Measurements from ENCODE around the gene DBNDD2. TPM values are rescaled to one million over a fixed set of nuclear protein-coding genes. Genes with fewer than 3 reads are reported as not detected.

DBNDD2 gene
- total RNA-seq, 2 experiments from 2014 or later: 8.1 to 10.0 TPM

DNA sequence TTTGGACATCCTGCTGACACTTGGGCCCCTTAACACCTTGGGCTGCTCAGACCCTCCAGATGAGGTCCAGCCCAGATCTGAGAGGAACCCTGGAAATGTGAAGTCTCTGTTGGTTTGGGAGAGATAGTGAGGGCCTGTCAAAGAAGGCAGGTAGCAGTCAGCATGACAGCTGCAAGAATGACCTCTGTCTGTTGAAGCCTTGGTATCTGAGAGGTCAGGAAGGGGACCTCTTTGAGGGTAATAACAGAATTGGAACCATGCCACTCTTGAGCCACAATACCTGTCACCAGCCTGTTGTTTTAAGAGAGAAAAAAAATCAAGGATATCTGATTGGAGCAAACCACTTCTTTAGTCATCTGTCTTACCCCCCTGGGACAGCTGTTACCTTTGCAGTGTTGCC, 41.0 kb upstream of the DBNDD2 start:
- Mint-ChIP-seq H3K9me3 (ENCODE audit: insufficient read depth) (no peaks in the 10 kb centered on the region), H3K4me1 (ENCODE audit: low read depth) (peaks cover 61% of the 10 kb centered on the region), H3K36me3 (ENCODE audit: low read depth) (peaks cover 41% of the 10 kb centered on the region), H3K27ac (no peak overlapping the region), H3K27me3 (ENCODE audit: low read depth) (no peaks in the 10 kb centered on the region), H3K4me3 (no peak overlapping the region)
- ATAC-seq: no peak
- ChIA-PET CTCF (interaction anchor here (1.0 to 20.4 kb wide), 6 partner anchors 19 to 404 kb away, joined by 3 to 606 read pairs (median 6); partner anchors contain the start of gene SDC4), POLR2A (interaction anchor here (0.6 kb wide), 1 partner anchor 87 kb away, joined by 3 read pairs; no protein-coding TSS in a partner anchor)
- no peak for DNase-seq

DNA sequence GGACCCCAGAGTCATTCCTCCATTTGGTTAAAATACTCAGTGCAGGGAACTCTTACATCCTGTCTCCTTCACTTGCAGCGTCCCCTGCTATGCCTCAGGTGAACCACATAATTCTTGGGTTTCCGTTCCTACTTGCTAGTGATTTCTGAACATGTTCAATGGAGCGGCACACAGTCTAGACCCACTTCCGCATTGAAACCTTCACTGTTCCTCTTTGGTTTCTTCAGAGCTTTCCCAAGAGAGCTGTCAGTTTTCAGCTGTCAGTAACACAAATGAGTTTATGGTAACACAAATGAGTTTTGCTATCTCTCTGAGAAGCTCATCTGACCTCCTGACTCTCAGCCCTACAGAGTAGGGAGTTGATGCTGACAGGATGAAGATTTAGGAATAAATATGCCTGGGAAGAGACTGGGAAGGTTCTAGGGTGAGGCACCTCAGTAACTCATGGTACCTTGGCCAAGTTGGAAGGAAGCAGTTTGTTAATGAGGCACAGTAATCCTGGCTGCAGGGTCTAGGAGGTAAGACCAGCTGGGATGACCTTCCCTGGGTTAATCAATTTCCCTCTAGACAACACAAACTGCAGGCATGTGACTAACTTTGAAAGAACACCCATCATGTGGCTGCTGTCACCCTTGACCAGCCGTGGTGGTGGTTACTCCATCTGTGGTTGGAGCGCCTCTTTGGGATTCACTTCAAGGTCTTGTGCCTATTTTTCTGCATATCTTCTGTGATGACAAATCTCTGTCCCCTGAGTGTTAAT, 39.7 kb upstream of the DBNDD2 start:
- Mint-ChIP-seq H3K36me3 (ENCODE audit: low read depth) (peaks cover 41% of the 10 kb centered on the region), H3K9me3 (ENCODE audit: insufficient read depth) (no peaks in the 10 kb centered on the region), H3K27ac (peak overlapping the region; percentile 69), H3K4me3 (peak overlapping the region; percentile 48), H3K27me3 (ENCODE audit: low read depth) (no peaks in the 10 kb centered on the region), H3K4me1 (ENCODE audit: low read depth) (peaks cover 65% of the 10 kb centered on the region)
- ATAC-seq (peak; percentile 57), DNase-seq (peak; percentile 56)
- ChIA-PET CTCF (interaction anchor here (0.8 to 20.4 kb wide), 10 partner anchors 8 to 431 kb away, joined by 3 to 606 read pairs (median 4); no protein-coding TSS in a partner anchor), POLR2A (interaction anchor here (1.4 to 1.5 kb wide), 2 partner anchors 10 to 47 kb away, joined by 3 to 10 read pairs; partner anchors contain the start of gene PIGT)

DNA sequence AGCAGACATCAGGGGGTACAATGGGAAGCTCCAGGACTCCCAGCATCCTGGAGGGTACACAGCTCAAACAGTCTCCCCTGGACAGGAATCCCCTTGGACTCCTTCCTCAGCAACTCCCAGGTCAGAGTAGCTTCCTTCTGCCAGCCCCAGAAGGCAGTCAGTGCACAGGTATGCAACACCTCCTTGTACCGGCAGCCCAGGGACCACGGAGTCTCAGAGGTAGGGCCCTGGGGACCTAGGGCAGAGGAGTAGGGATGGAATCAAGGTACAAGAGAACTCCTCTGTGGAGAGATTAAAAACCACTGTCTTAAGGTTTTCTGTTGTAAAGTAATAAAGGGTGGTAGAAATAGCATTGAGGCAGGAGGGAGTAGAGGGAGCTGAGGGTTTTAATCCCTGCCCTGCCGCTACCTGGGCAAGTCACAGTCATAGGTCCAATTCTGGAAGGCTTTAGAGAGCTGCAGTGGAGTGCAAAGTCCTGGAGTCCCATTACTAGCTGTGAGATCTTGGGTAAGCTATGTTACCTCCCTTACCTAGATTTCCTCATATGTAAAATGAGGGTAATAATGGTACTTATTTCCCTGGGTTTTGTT, 37.4 kb upstream of the DBNDD2 start:
- ATAC-seq: no peak

DNA sequence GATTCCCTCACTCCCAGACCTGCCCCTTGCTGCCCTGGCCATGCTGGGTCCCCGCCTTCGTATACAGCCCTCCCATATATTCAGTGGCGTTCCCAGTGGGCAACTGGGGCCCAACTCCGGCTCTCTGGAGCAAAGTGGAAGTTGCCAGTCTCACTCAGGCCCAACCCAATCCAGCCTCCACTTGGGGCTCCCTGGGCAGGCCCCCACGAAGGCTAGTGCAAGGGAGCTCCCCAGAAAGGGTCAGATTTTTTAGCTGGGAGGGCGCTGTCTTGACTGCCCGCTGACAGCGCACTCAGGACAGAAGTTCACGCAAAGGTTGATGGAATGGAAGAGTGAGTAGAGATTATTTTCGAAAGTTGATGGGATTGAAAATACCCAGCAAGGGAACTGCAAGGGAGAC, 35.8 kb upstream of the DBNDD2 start:
- no peak overlapping the region for H3K4me3 Mint-ChIP-seq
- peak overlapping the region; percentile 58 for H3K27ac Mint-ChIP-seq
- CTCF ChIA-PET: interaction anchor here (0.8 to 20.4 kb wide), 10 partner anchors 10 to 398 kb away, joined by 3 to 606 read pairs (median 32); partner anchors contain the start of genes PIGT and SYS1
- no peak for DNase-seq
- H3K4me1 Mint-ChIP-seq (ENCODE audit: low read depth): peaks cover 50% of the 10 kb centered on the region
- H3K27me3 Mint-ChIP-seq (ENCODE audit: low read depth): no peaks in the 10 kb centered on the region
- ATAC-seq: no peak
- H3K36me3 Mint-ChIP-seq (ENCODE audit: low read depth): peaks cover 20% of the 10 kb centered on the region
- POLR2A ChIA-PET: interaction anchor here (2.0 to 3.6 kb wide), 2 partner anchors 9 to 64 kb away, joined by 13 to 31 read pairs; partner anchors contain the start of gene SYS1
- H3K9me3 Mint-ChIP-seq (ENCODE audit: insufficient read depth): no peaks in the 10 kb centered on the region

More for the DNA sequence above, 37.4 kb upstream of the DBNDD2 start:
- H3K36me3 Mint-ChIP-seq (ENCODE audit: low read depth): peaks cover 32% of the 10 kb centered on the region
- H3K9me3 Mint-ChIP-seq (ENCODE audit: insufficient read depth): no peaks in the 10 kb centered on the region
- no peaks in the 10 kb centered on the region for H3K27me3 Mint-ChIP-seq (ENCODE audit: low read depth)
- peak; percentile 17 for DNase-seq
- CTCF ChIA-PET: interaction anchor here (0.8 to 20.4 kb wide), 5 partner anchors 8 to 81 kb away, joined by 3 to 606 read pairs (median 92); partner anchors contain the start of gene SYS1
- no peak overlapping the region for H3K4me3 Mint-ChIP-seq
- H3K4me1 Mint-ChIP-seq (ENCODE audit: low read depth): peaks cover 60% of the 10 kb centered on the region
- H3K27ac Mint-ChIP-seq: no peak overlapping the region
- POLR2A ChIA-PET: interaction anchor here (1.2 to 3.6 kb wide), 2 partner anchors 8 to 77 kb away, joined by 3 to 31 read pairs; partner anchors contain the start of gene SYS1

DNA sequence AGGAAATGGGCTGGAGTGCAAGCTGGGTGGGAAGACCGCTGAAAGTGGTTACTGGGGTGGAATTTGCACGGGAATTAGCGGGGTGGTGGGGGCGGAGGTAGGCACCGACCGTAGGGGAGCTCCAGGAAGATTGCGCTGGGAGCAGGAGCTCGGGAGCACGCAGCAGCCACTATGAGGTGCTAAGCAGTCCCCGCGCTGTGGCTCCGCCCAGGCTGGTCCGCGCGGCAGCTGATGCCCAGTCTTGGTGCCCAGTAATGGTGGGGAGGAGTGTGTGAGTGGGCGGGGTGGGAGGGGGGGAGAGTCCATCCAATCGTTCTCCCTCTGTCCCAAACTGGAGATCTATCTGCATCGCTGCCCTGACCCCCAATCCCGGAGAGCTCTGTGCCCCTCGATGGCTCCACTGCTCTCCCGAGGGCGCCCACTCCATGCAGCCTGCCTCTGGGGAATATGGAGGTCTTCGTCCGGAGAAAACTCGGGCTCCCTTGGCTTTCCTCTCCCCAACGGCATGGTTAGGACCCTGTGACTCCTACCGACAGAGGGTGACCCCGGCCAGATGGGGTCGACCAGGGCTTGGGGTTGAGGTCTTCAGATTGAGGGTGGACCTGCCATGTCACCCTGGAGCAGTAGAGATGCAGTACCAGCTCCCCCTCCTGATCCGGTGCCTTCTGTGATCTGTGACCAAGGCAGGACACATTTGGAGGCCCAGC, 35.3 kb upstream of the DBNDD2 start:
- peak overlapping the region; percentile 73 for H3K4me3 Mint-ChIP-seq
- peaks cover 15% of the 10 kb centered on the region for H3K36me3 Mint-ChIP-seq (ENCODE audit: low read depth)
- no peaks in the 10 kb centered on the region for H3K27me3 Mint-ChIP-seq (ENCODE audit: low read depth)
- no peak for DNase-seq
- no peak for ATAC-seq
- H3K9me3 Mint-ChIP-seq (ENCODE audit: insufficient read depth): no peaks in the 10 kb centered on the region
- peaks cover 45% of the 10 kb centered on the region for H3K4me1 Mint-ChIP-seq (ENCODE audit: low read depth)
- CTCF ChIA-PET: interaction anchor here (0.7 to 20.4 kb wide), 32 partner anchors 11 to 416 kb away, joined by 3 to 606 read pairs (median 8); partner anchors contain the start of genes DBNDD2, PIGT, SDC4 and SYS1
- POLR2A ChIA-PET: interaction anchor here (0.6 to 3.6 kb wide), 8 partner anchors 8 to 68 kb away, joined by 3 to 31 read pairs (median 6); partner anchors contain the start of genes DBNDD2, PIGT and SYS1
- peak overlapping the region; percentile 87 for H3K27ac Mint-ChIP-seq

DNA sequence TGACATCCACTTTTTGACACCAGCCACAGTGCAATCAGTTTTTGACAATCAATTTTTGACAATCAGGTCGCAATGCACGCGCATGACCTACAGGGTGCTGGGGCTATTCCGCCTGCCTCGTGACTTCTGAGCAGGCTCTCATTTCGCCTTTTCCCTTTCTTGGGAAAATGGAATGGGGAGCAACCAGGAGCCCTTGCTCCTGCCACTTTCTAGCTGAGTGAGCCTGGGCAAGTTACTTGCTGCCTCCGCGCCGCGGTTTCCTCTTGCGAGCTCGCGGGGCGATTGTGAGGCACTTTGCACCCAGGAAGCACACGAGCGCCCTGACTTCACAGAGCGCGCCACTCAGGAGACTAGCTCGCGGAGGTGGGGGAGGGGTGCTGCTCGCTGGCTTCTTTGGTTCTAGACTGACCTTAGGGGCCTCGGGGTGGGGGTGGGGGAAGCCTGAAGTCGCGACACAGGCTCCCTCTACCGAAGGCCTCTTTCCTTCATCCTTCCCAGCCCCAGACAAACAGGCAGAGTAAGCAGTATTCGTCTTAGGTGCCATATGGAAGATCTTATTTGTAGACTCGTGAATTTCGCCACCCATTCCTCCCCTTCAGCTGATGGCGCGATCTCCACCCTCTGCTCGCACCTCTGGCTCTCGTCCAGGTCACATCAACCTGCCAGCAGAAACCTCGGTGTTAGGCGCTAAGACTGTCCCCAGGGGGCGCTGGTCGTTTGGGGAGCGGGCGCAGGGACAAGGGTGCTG, 34.6 kb upstream of the DBNDD2 start:
- Mint-ChIP-seq H3K9me3 (ENCODE audit: insufficient read depth) (no peaks in the 10 kb centered on the region), H3K36me3 (ENCODE audit: low read depth) (peaks cover 8% of the 10 kb centered on the region), H3K4me1 (ENCODE audit: low read depth) (peaks cover 38% of the 10 kb centered on the region), H3K27me3 (ENCODE audit: low read depth) (no peaks in the 10 kb centered on the region), H3K27ac (peak overlapping the region; percentile 87), H3K4me3 (peak overlapping the region; percentile 73)
- ChIA-PET POLR2A (interaction anchor here (0.6 to 3.6 kb wide), 11 partner anchors 9 to 67 kb away, joined by 3 to 31 read pairs (median 4); partner anchors contain the start of genes DBNDD2, PIGT and SYS1), CTCF (interaction anchor here (0.7 to 20.4 kb wide), 52 partner anchors 11 to 1248 kb away, joined by 3 to 606 read pairs (median 6); partner anchors contain the start of genes DBNDD2, PIGT, SDC4 and SYS1)
- ATAC-seq (peak; percentile 90), DNase-seq (peak; percentile 91)

DNA sequence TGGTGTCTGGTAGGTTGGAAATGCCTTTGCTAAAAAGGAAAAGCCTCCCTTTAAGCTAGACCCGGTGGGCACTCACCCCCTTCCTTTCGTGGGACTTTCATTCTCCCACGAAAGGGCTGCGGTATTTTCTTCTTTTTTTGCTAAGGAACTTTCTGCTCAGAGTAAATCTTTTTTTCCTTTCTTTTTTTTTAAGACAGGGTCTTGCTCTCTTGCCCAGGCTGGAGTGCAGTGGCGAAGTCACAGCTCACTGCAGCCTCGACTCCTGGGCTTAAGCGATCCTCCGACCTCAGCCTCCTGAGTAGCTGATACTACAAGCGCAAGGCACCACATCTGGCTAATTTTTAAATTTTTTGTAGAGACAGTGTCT, 34.0 kb upstream of the DBNDD2 start:
- Mint-ChIP-seq H3K27ac (peak overlapping the region; percentile 87), H3K4me3 (peak overlapping the region; percentile 73), H3K27me3 (ENCODE audit: low read depth) (no peaks in the 10 kb centered on the region), H3K4me1 (ENCODE audit: low read depth) (peaks cover 32% of the 10 kb centered on the region), H3K9me3 (ENCODE audit: insufficient read depth) (no peaks in the 10 kb centered on the region), H3K36me3 (ENCODE audit: low read depth) (peaks cover 3% of the 10 kb centered on the region)
- POLR2A ChIA-PET: interaction anchor here (0.7 to 3.6 kb wide), 10 partner anchors 9 to 63 kb away, joined by 3 to 31 read pairs (median 4); partner anchors contain the start of genes DBNDD2, PIGT and SYS1
- CTCF ChIA-PET: interaction anchor here (0.7 to 20.4 kb wide), 48 partner anchors 11 to 1247 kb away, joined by 3 to 606 read pairs (median 7); partner anchors contain the start of genes DBNDD2, PIGT, SDC4 and SYS1
- ATAC-seq (no peak), DNase-seq (no peak)

DNA sequence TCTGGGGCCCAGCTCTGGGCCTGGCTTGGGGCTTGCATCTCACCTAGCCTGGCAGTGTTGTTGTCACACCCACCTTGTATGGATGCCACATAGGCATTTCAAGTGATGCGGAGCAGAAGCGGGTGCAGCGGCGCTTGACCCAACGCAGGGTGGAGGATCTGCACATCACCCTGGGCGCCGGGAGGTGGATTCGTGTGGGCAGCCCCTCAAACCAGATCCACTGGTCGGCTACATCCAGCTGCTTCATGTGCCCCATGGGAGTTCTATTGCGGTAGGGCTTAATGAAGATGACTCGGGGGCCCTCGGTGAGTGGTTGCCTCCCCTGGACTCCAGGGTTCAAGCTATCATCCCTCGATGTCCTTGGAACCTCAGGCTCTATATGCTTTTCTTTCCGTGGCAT, 33.1 kb upstream of the DBNDD2 start:
- Mint-ChIP-seq H3K4me1 (ENCODE audit: low read depth) (peaks cover 29% of the 10 kb centered on the region), H3K9me3 (ENCODE audit: insufficient read depth) (no peaks in the 10 kb centered on the region), H3K4me3 (no peak overlapping the region), H3K36me3 (ENCODE audit: low read depth) (no peaks in the 10 kb centered on the region), H3K27ac (no peak overlapping the region), H3K27me3 (ENCODE audit: low read depth) (no peaks in the 10 kb centered on the region)
- ChIA-PET POLR2A (interaction anchor here (0.8 to 2.5 kb wide), 2 partner anchors 12 to 41 kb away, joined by 4 to 15 read pairs; partner anchors contain the start of genes PIGT and SYS1), CTCF (interaction anchor here (1.5 to 20.4 kb wide), 8 partner anchors 10 to 77 kb away, joined by 3 to 606 read pairs (median 46); partner anchors contain the start of genes PIGT and SYS1)
- ATAC-seq: no peak
- DNase-seq: no peak

DNA sequence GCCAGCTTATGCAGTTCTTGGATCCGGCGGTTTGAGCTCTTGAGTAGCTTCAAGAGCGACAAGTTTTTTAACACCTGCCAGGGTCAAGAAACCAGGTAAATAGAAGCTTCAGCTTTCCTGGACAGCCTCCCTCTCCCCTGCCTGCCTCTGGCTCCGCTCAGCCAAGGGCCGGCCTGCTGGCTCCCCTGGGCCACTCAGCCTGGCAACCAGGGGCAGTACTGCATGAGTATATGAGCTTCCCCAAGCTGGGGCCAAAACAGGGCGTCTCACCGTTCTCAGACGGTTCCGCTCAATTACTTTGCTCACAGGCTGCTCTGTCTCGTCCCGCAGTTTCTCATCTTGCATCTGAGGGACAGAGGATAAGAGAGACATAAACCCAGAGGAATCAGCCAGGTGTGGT, 30.8 kb upstream of the DBNDD2 start:
- no peak for DNase-seq
- Mint-ChIP-seq H3K36me3 (ENCODE audit: low read depth) (no peaks in the 10 kb centered on the region), H3K4me1 (ENCODE audit: low read depth) (peaks cover 23% of the 10 kb centered on the region), H3K27ac (no peak overlapping the region), H3K27me3 (ENCODE audit: low read depth) (no peaks in the 10 kb centered on the region), H3K9me3 (ENCODE audit: insufficient read depth) (no peaks in the 10 kb centered on the region), H3K4me3 (no peak overlapping the region)
- ChIA-PET POLR2A (no interaction called here), CTCF (interaction anchor here (1.1 to 20.4 kb wide), 7 partner anchors 14 to 394 kb away, joined by 3 to 606 read pairs (median 6); partner anchors contain the start of gene SYS1)
- no peak for ATAC-seq

DNA sequence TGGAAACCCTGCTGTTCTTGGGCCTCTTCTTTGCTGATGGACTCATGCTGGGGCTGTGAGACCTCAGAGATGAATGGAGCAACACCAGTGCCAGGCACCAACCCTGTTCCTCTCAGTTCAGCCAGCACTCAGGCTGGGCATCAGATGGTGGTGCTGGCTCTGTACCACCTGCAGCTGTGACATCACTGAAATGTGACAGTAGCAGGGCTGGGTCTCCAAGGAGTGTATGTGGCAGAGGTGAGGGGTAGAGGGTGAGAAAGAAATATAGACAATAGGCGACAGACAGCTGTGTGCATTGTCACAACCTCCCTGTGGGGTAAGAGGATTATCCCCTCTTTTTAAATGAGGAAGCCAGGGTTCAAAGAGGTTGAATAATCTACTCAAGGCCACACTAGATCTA, 29.9 kb upstream of the DBNDD2 start, which contains the start of gene TP53TG5:
Gene TP53TG5 (minus strand): TSS at position 135 of the 400 bp plus-strand sequence. CDS start 89 bp downstream, at position 46.
- Mint-ChIP-seq H3K4me3 (no peak within 1 kb of the TSS), H3K27me3 (ENCODE audit: low read depth) (no peaks in the 10 kb centered on the region), H3K36me3 (ENCODE audit: low read depth) (no peaks in the 10 kb centered on the region), H3K27ac (no peak within 1 kb of the TSS), H3K9me3 (ENCODE audit: insufficient read depth) (no peaks in the 10 kb centered on the region), H3K4me1 (ENCODE audit: low read depth) (peaks cover 16% of the 10 kb centered on the region)
- POLR2A ChIA-PET: no interaction called here
- DNase-seq: no peak
- CTCF ChIA-PET: interaction anchor here (0.7 to 20.4 kb wide), 2 partner anchors 57 to 61 kb away, joined by 3 to 606 read pairs; no protein-coding TSS in a partner anchor
- no peak for ATAC-seq

All from activated CD8-positive, alpha-beta T cell treated with anti-CD3 and anti-CD28 coated beads, Interleukin-2, amount 10 ng/mL, durations not matched to agents 7 days and 5 days (primary cell).